Effector memory CD8-positive, alpha-beta T cell (primary cell): ENCODE data around the gene NLE1.
"Not testable (repeated sequence)": the region's sequence is repeated elsewhere in the genome, so short reads cannot be mapped to it uniquely, and the experiment has no call there.

Experiments
- ATAC-seq: fragments of 150-1000 bp; cut with Tn5 transposase; replicated peaks from 2 replicates; pipeline ENCODE4 v1.10.0; 2021; ENCODE audit warnings: mild to moderate bottlenecking, moderate library complexity
- DNase-seq, 3 experiments: peaks; one replicate each; pipeline ENCODE4 v3.0.0; 2021
- H3K27ac Mint-ChIP-seq, 2 donors: one replicate each; pipeline ENCODE4 v1.8.0; 2022; ENCODE audit warnings: mild to moderate bottlenecking in 2 of 2, mixed read lengths in 2 of 2, moderate library complexity in 2 of 2
- H3K27me3 Mint-ChIP-seq, 2 donors: one replicate each; pipeline ENCODE4 v1.8.0; 2022; ENCODE audit warnings: mixed read lengths in 2 of 2
- H3K36me3 Mint-ChIP-seq: one replicate; pipeline ENCODE4 v1.8.0; 2022; ENCODE audit warnings: mild to moderate bottlenecking, moderate library complexity, mixed read lengths; ENCODE audit not compliant: insufficient read depth
- H3K4me1 Mint-ChIP-seq, 2 donors: one replicate each; pipeline ENCODE4 v1.8.0; 2022; ENCODE audit warnings: low read depth in 2 of 2, mixed read lengths in 2 of 2
- H3K4me3 Mint-ChIP-seq, 2 donors: one replicate each; pipeline ENCODE4 v1.8.0; 2022; ENCODE audit warnings: mild to moderate bottlenecking in 2 of 2, mixed read lengths in 2 of 2, moderate library complexity in 2 of 2
- H3K9me3 Mint-ChIP-seq, 2 donors: one replicate each; pipeline ENCODE4 v1.8.0; 2022; ENCODE audit warnings: mixed read lengths in 2 of 2

Gene NLE1

GRCh38 chr17:35101036-35101435, 41.1 kb downstream of the NLE1 start:
- Mint-ChIP-seq H3K9me3 (no peaks in the 10 kb centered on the region), H3K4me3 (no peak overlapping the region), H3K27ac (peak overlapping the region in 1 of 2 donors; percentile 62), H3K36me3 (peaks cover 14% of the 10 kb centered on the region), H3K4me1 (no peaks in the 10 kb centered on the region), H3K27me3 (no peaks in the 10 kb centered on the region)
- DNase-seq (no peak), ATAC-seq (no peak)

DNA sequence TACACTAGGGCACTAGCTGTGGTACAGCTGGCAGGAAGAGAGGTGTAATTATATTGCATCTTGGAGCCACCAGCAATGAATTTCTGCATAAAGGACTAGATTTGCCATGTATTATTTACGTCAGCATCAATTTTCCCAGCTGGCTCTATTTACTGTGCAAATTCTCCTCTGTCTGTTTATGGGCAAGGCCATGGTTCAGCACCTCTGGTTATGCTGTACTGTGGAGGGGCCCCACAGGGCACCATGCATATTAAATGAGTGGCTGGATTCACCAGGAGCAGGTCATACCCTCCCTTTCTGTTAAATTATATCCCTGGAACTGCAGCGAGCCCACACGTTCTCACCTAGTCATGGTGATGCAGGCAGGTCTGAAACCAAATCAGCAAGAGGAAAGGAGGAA, 42.2 kb downstream of the NLE1 start:
- ATAC-seq (no peak), DNase-seq (no peak)
- no peaks in the 10 kb centered on the region for H3K27me3 Mint-ChIP-seq
- no peak overlapping the region for H3K4me3 Mint-ChIP-seq
- H3K4me1 Mint-ChIP-seq, result no peaks in the 10 kb centered on the region
- no peaks in the 10 kb centered on the region for H3K9me3 Mint-ChIP-seq
- H3K36me3 Mint-ChIP-seq, result peaks cover 10% of the 10 kb centered on the region
- no peak overlapping the region for H3K27ac Mint-ChIP-seq

DNA sequence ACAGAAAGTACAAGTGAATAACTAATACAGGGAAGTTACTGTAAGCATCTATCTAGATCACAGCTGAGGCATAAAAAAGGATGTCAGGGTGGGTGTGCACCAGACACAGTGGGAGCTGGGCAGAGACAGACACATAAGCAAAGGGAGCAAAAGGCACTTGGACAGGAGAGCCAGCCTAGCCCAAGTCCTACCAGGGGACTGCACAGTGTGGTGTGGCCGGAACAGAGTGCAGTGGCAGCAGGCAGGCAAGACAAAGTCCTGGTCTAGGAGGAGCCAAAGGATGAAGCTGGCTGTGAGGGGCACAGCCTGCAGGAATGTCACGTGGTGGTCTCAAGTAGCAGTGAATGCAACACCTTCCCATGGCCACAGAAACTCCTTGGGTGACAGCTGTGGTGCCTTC, 44.3 kb downstream of the NLE1 start:
- H3K9me3 Mint-ChIP-seq, result no peaks in the 10 kb centered on the region
- no peak for ATAC-seq
- no peak for DNase-seq
- peaks cover 10% of the 10 kb centered on the region for H3K36me3 Mint-ChIP-seq
- no peak overlapping the region for H3K4me3 Mint-ChIP-seq
- H3K27me3 Mint-ChIP-seq, result no peaks in the 10 kb centered on the region
- H3K27ac Mint-ChIP-seq, result no peak overlapping the region
- H3K4me1 Mint-ChIP-seq, result no peaks in the 10 kb centered on the region

GRCh38 chr17:35095741-35096140, 46.4 kb downstream of the NLE1 start:
- Mint-ChIP-seq H3K27me3 (no peaks in the 10 kb centered on the region), H3K27ac (no peak overlapping the region), H3K36me3 (peaks cover 7% of the 10 kb centered on the region), H3K4me3 (no peak overlapping the region), H3K9me3 (no peaks in the 10 kb centered on the region), H3K4me1 (no peaks in the 10 kb centered on the region)
- DNase-seq (no peak), ATAC-seq (no peak)

GRCh38 chr17:35094902-35095301, 47.2 kb downstream of the NLE1 start:
- no peaks in the 10 kb centered on the region for H3K27me3 Mint-ChIP-seq
- ATAC-seq (no peak), DNase-seq (no peak)
- peaks cover 3% of the 10 kb centered on the region for H3K36me3 Mint-ChIP-seq
- H3K9me3 Mint-ChIP-seq, result no peaks in the 10 kb centered on the region
- no peak overlapping the region for H3K4me3 Mint-ChIP-seq
- H3K4me1 Mint-ChIP-seq, result peaks cover 0 to under 1% of the 10 kb centered on the region in 2 donors
- H3K27ac Mint-ChIP-seq, result no peak overlapping the region

DNA sequence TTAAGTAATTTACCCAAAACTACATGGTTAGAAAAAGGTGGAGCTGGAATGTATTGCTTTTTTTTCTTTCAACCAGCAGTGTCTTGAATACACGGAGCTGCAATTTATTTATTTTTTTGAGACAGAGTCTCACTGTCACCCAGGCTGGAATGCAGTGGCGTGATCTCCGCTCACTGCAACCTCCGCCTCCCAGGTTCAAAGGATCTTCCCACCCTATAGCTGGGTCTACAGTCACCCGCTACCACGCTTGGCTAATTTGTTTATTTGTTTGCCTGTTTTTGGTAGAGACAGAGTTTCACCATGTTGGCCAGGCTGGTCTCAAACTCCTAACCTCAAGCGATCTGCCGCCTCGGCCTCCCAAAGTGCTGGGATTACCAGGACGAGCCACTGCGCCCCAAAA, 51.4 kb downstream of the NLE1 start:
- not testable (repeated sequence) for H3K27me3 Mint-ChIP-seq, ATAC-seq, H3K9me3 Mint-ChIP-seq, DNase-seq
- Mint-ChIP-seq H3K4me3 (peak overlapping the region in 1 of 2 donors; percentile 19), H3K4me1 (peaks cover 26 to 29% of the 10 kb centered on the region in 2 donors), H3K27ac (peak overlapping the region in 1 of 2 donors; percentile 93), H3K36me3 (peaks cover 17% of the 10 kb centered on the region)

DNA sequence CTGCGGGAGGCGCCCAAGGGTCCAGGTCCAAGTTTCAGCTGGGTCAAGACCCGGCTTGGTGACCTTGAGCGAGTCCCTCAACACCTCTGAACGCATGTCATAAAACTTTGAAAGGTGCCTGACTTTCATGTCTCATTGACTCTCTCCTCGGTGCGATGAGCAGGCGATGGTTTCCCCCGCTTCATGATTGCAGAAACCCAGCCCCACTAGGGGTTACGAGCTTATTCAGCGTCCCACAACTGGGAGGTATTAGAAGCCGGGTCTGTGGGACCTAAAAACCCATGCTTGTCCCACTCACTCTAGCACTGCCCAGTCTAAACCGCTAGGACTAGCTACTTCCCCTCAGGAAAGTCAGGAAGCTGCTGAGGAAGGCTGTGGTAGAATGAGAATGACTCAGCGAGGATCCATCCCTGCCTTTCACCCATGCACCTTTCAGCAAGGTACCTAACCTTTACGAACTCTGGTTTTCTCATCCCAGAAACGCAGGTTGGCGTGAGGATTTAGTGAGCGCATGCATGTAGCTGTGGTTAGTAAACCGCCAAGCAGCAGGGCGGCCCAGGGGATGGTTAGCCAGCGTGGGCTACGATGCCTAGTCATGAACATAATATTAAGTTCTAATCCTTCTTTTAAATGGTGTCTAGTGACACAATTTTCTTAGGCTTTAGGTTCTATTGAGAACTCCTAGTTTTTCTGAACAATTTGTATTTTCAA, 52.4 kb downstream of the NLE1 start:
- Mint-ChIP-seq H3K9me3 (no peaks in the 10 kb centered on the region), H3K4me3 (peak overlapping the region; percentile 94 to 97), H3K36me3 (peaks cover 17% of the 10 kb centered on the region), H3K4me1 (peaks cover 29 to 38% of the 10 kb centered on the region in 2 donors), H3K27me3 (no peaks in the 10 kb centered on the region), H3K27ac (peak overlapping the region; percentile 93 to 99)
- DNase-seq (no peak), ATAC-seq (peak; percentile 24)

DNA sequence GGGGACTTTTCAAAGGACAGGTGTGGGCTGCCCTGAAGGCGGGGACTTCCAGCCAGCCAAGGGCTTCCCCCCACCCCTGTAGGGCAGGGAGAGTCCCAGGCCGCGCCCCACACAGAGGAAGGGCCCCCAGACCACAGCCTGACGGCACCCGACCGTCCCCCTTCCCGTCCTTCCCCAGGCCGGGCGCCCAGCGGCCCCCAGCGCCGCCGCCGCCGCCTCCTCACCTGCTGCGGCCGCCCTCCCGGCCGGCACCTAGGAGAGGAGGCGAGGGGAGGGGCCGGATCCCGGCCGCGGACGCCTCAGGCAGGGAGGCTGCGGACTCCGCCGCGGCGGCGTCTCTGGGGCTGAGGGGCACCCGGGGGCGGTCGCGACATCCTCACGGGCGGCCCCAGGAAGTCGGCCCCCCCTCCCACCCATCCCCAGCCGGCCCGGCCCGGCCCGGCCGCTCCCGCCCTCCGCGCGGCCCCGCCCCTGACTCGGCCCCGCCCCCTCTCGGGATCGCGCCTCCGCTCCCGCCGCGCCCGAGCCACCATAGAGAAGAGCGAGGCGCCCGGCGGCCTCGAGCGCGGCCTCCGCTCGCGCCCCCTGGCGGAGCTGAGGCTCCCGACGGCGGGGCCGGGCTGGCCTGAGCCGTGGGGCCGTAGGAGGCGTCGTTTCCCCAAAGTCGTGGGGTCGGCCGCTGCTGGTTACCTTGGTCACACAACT, 53.1 kb downstream of the NLE1 start:
- ATAC-seq (peak; percentile 82), DNase-seq (peak; percentile 85 to 91 (median 89))
- H3K36me3 Mint-ChIP-seq, result peaks cover 17% of the 10 kb centered on the region
- H3K9me3 Mint-ChIP-seq, result no peaks in the 10 kb centered on the region
- H3K4me3 Mint-ChIP-seq, result peak overlapping the region; percentile 94 to 97
- H3K27ac Mint-ChIP-seq, result peak overlapping the region; percentile 96 to 99
- H3K27me3 Mint-ChIP-seq, result no peaks in the 10 kb centered on the region
- peaks cover 29 to 40% of the 10 kb centered on the region in 2 donors for H3K4me1 Mint-ChIP-seq

DNA sequence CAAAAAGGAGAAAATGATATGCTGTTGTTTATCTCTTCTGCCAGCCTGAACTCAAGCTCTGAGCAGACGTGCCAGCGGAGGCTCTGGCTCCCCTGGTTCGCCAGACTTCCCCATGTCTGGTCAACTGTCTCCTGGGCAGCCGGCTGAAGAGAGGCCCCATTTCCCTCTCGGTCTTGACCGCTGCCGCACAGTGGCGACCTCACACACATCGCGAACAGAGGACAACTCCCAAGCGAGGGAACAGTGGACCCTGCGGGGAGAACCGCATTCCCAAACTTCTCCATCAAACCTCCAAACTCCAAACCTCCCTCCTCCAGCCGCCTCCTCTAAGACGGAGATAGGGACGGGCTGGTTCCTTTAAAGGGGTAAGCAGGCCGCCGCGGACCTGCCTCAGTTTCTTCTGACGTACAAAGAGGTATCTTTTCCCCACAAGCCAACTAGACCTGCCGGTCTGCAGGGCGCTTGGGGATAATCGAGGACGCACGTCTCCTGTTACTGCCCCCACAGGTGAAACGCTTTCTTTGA, 53.7 kb downstream of the NLE1 start:
- Mint-ChIP-seq H3K9me3 (no peaks in the 10 kb centered on the region), H3K27me3 (no peaks in the 10 kb centered on the region), H3K36me3 (peaks cover 17% of the 10 kb centered on the region), H3K4me1 (peaks cover 31 to 46% of the 10 kb centered on the region in 2 donors), H3K27ac (peak overlapping the region; percentile 96 to 99), H3K4me3 (peak overlapping the region; percentile 94 to 97)
- peak; percentile 1 for ATAC-seq
- DNase-seq, result peak in 2 of 3 experiments; percentile 9 to 24

DNA sequence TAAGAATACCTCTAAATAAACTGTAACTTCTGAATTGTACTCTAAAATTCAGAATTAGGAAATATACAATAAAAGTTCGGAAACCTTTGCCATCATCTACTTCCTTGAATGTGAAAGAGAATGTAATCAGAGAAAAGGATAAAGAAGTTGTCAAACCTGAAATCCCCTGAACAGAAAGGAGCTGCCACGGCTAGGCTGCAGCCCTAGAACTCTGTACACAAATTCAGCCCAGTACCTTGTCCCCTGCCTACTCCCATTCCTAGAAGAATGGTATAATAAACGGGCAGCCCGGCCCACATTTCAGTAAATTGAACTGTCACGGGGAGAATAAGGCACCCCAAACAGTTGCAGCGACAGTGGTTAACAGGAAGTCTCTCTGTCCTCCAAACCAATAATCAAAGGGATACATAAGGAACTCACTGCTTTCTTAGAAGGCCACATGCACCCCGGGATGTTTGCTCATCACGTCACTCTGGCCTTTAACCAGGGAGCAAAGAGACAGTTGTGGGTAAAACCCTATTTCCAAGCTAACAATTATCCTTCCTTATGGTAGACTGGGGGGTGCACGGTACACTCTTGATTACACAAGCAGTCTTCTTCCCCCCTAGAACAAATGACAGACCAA, 54.3 kb downstream of the NLE1 start:
- H3K4me1 Mint-ChIP-seq, result peaks cover 36 to 52% of the 10 kb centered on the region in 2 donors
- H3K27me3 Mint-ChIP-seq, result no peaks in the 10 kb centered on the region
- peak; percentile 11 to 26 (median 16) for DNase-seq

GRCh38 chr17:35086931-35087573, 55.1 kb downstream of the NLE1 start:
- Mint-ChIP-seq H3K4me3 (peak overlapping the region; percentile 94 to 97), H3K4me1 (peaks cover 40 to 60% of the 10 kb centered on the region in 2 donors), H3K27me3 (no peaks in the 10 kb centered on the region), H3K36me3 (peaks cover 17% of the 10 kb centered on the region), H3K27ac (peak overlapping the region; percentile 96 to 99), H3K9me3 (no peaks in the 10 kb centered on the region)
- no peak for ATAC-seq
- DNase-seq, result no peak

More for the DNA sequence above, 54.3 kb downstream of the NLE1 start:
- H3K27ac Mint-ChIP-seq, result peak overlapping the region; percentile 96 to 99
- ATAC-seq, result no peak
- H3K4me3 Mint-ChIP-seq, result peak overlapping the region; percentile 94 to 97
- H3K9me3 Mint-ChIP-seq, result no peaks in the 10 kb centered on the region
- peaks cover 17% of the 10 kb centered on the region for H3K36me3 Mint-ChIP-seq

DNA sequence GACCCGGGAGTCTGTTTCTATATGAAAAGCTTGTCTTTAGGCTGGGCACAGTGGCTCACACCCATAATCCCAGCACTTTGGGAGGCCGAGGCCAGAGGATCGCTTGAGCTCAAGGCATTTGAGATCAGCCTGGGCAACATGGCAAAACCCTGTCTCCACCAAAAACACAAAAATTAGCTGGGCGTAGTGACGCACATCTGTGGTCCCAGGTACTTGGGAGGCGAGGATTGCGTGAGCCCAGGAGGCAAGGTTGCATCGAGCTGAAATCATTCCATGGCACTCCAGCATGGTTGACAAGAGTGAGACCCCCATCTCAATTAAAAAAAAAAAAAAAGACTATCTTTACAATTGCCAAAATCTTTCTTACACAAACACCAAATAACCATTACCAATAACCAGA, 55.9 kb downstream of the NLE1 start:
- no peak for ATAC-seq
- Mint-ChIP-seq H3K4me1 (peaks cover 44 to 67% of the 10 kb centered on the region in 2 donors), H3K4me3 (peak overlapping the region; percentile 94 to 97), H3K36me3 (peaks cover 17% of the 10 kb centered on the region), H3K9me3 (no peaks in the 10 kb centered on the region), H3K27ac (peak overlapping the region; percentile 96 to 99), H3K27me3 (no peaks in the 10 kb centered on the region)
- DNase-seq, result no peak

- Mint-ChIP-seq H3K27ac (no peak overlapping the region), H3K4me1 (peaks cover 52 to 79% of the 10 kb centered on the region in 2 donors)
- ATAC-seq, result no peak
Measured at GRCh38 chr17:35084987-35085386, 57.1 kb downstream of the NLE1 start.

More at GRCh38 chr17:35084987-35085386, 57.1 kb downstream of the NLE1 start:
- no peak for DNase-seq
- Mint-ChIP-seq H3K9me3 (no peaks in the 10 kb centered on the region), H3K4me3 (peak overlapping the region in 1 of 2 donors; percentile 94), H3K27me3 (no peaks in the 10 kb centered on the region), H3K36me3 (peaks cover 17% of the 10 kb centered on the region)
